Endometrium (tissue), 2 donors: ENCODE measurements around the gene LRRFIP1.
"Not testable (repeated sequence)": the region's sequence is repeated elsewhere in the genome, so short reads cannot be mapped to it uniquely, and the experiment has no call there.

ENCODE experiments used
- FAIRE-seq: peaks from 2 replicates; lab custom pipeline; 2012; peaks lifted over from hg19 to GRCh38; lab: Jason Lieb, UNC
- donor health status: control.
- donor health status: control.

Gene LRRFIP1

DNA sequence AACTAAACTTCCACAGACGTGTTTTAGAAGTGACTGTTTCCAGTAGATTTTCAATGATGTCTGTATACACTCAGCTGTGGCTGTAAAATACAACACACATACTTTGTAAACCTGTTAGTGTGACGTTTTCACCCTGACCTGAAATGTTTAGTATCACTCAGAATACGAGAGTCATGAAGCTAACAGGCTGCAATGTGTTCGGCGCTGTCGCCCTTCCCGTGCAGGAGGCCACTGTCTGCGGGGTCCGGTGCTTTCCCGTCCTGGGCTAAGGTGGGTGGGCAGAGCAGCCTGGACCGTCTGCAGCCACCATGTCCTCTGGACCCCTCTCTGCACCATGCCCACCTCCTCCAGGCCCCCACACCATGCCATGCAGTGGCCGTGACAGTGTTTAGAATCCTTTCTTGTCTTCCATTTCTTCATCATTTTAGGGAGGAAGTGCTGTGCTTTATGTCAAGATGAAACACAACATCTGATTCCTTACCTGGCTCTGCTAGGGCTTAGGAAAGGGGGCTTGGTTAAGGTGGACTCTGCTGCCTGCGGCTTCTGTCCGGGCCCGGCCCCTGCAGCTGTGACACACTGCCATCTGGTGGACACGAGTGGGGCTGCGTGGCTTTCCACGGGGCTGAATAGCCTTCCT is 117.3 kb downstream of the LRRFIP1 start:
- FAIRE-seq: peak; percentile 4

- no peak for FAIRE-seq
These were observed 117.8 kb downstream of the LRRFIP1 start for GRCh38 chr2:237745250-237745613.

GRCh38 chr2:237746302-237747080 is 119.1 kb downstream of the LRRFIP1 start:
- FAIRE-seq: no peak

GRCh38 chr2:237747189-237747588 is 119.8 kb downstream of the LRRFIP1 start:
- FAIRE-seq: no peak

DNA sequence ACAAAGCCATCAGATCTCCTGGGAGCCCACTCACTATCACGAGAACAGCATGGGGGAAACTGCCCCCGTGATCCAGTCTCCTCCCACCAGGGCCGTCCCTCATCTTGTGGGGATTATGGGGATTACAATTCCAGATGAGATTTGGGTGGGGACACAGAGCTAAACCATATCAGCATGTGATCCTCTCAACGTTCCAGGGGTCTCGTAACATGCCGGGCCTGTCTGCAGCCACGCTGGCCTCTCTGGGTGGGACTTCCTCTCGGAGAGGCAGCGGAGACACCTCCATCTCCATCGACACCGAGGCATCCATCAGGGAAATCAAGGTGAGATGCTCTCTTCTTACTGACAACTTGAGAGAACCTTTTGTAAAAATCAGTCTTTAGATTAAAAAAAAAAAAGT is 121.6 kb downstream of the LRRFIP1 start:
- FAIRE-seq: no peak

DNA sequence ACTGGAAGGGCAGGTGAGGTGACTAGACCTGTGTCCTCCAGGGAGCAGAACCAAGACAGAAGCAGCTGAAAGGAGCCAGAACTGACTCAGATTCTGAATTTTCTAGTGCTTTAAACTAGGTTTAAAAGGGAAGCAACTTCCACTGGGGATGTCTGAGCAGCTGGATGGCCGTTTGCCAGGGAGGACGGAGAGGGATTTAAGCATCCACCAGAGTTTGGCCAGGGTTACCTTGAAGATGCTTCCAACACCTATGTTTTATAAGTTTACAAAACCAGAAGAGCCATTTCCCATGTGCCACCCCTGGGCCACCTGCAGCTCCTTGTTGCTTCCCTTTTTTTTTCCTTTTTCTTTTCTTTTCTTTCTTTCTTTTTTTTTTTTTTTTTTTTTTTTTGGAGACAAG is 122.6 kb downstream of the LRRFIP1 start:
- no peak for FAIRE-seq

- FAIRE-seq: not testable (repeated sequence)
These were observed 123.1 kb downstream of the LRRFIP1 start for GRCh38 chr2:237750441-237750840.

DNA sequence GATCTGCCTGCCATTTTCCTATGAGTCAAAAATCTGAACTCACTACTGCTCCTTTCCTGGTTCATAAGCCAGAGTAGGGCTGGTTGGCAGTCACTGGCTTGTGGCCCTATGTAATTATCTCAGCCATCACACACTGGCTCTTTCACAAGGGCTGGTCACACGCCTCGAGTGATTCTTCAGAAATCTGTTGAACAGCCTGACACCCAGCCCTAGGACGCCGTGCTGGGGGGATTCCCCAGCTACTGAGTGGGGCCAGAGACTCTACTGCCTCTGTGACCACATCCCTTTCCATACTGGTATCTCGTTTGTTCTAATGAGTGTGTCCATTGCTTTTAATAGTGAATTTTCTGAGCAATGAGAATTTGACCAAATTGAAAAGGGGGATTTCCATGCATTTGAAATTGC is 125.4 kb downstream of the LRRFIP1 start:
- no peak for FAIRE-seq

- no peak for FAIRE-seq
These were observed 126.8 kb downstream of the LRRFIP1 start for GRCh38 chr2:237754182-237754581.

DNA sequence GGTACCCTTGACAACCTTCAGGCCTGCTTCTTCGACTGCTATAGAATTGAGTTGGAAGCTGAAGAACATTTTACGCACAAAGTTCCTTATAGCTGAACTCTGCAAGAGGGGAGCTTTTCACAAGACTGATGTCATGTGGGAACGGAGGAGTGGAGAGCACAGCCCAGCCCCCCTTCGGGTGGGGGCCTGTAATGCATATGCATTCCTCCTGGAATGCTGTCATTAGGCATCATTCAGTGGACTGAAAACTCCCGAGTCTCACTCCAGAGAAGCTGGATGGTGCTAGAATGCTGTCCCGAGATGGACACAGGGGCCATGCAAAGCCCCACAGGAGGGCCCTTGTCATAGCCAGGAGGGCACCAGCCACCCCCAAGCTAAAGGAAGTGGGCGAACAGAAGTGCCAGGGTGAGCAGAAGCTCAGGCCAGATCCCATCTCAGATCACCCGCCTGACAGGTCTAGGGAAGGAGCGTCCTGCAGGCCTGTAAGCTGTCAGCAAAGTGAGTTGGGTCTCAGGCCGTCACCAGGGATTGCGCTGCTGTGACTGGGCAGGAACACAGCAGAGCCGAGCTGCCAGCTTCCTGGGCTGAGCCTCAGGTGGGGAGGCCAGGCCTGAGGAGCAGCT is 127.3 kb downstream of the LRRFIP1 start:
- no peak for FAIRE-seq

- no peak for FAIRE-seq
These were observed 130.2 kb downstream of the LRRFIP1 start for GRCh38 chr2:237757616-237758015.

GRCh38 chr2:237758185-237758584 is 130.8 kb downstream of the LRRFIP1 start:
- FAIRE-seq: no peak

- no peak for FAIRE-seq
These were observed 131.8 kb downstream of the LRRFIP1 start for GRCh38 chr2:237759176-237759575.

DNA sequence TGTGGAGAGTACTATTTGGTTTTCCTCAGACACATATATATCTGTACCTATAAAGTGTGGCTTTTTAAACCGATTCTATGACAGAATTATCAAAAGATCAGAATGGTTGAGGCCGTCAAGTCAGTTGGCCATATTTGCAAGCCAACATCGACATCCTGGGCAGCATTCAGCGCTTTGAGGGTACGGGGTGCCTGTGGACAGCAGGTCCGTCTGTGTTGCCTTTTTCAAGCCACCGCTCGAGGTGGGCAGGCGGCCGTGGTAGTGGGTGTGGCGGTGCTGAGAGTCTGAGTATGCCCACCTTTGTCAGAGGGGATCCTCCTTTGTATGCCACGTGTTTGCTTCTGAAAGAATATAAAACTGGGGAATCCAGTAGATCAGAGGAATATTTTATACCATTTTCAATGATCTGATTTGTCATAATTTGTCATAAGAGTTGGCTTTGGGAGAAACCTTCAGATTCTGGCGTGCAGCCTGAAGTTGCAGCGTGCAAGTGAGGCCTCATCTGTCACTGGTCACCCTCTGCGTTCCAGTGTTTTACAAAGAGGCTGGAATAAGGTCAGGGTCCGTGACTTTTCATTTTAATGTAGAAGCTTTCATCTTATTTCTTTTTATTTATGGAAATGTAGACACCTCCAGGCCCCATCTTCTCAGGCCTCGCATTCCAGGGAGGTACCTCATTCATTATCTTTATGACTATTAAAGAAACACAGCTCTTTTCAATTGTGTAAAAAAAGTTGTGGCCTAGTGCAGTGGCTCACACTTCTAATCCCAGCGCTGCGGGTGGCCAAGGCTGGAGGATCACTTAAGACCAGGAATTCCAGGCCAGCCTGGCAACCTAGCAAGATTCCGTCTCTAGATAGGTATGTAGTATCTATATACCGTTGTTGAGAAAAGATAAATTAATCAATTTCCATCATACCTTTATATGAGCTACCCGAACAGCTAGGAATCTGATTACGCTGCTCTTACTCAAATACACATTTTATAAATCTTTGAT is 133.4 kb downstream of the LRRFIP1 start:
- no peak for FAIRE-seq

DNA sequence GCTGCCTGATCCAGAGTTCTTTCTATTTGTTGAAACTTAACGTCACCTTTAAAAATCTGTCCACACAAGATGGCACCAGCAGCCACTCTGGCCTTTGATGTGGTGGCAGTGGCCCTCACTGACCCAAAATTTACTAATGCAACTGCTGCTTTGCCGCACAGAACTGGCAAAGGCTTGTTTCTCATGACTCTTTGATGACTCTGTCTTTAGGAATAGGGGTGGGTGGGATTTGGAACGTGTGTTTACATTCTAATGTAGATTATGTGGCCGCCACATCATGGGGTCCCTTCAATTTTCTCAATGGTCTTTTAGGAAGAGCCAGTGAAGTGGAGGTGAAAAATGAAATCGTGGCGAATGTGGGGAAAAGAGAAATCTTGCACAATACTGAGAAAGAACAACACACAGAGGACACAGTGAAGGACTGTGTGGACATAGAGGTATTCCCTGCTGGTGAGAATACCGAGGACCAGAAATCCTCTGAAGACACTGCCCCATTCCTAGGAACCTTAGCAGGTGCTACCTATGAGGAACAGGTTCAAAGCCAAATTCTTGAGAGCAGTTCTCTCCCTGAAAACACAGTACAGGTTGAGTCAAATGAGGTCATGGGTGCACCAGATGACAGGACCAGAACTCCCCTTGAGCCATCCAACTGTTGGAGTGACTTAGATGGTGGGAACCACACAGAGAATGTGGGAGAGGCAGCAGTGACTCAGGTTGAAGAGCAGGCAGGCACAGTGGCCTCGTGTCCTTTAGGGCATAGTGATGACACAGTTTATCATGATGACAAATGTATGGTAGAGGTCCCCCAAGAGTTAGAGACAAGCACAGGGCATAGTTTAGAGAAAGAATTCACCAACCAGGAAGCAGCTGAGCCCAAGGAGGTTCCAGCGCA is 135.2 kb downstream of the LRRFIP1 start:
- not testable (repeated sequence) for FAIRE-seq

- no peak for FAIRE-seq
These were observed 136.4 kb downstream of the LRRFIP1 start for GRCh38 chr2:237763812-237764211.

GRCh38 chr2:237765122-237765521 is 137.7 kb downstream of the LRRFIP1 start:
- FAIRE-seq: not testable (repeated sequence)

DNA sequence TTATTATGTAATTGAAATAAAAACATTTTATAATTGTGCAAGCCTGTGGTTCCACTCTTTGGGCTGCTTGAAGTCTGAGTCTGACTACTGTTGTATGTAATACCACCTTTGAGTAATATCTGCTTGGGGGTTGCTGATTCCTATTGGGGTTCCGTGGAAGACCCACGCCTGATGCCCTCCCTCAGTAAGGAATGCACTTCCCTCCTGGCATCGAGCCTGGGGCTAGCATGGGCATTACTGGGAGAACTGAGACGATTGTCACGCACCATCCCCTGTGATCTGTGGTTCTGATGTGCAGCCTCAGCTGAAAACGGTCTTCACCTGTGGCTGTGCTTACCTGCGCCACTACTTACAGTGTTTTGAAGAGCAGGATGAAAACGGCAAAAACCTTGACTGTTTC is 138.5 kb downstream of the LRRFIP1 start:
- no peak for FAIRE-seq

DNA sequence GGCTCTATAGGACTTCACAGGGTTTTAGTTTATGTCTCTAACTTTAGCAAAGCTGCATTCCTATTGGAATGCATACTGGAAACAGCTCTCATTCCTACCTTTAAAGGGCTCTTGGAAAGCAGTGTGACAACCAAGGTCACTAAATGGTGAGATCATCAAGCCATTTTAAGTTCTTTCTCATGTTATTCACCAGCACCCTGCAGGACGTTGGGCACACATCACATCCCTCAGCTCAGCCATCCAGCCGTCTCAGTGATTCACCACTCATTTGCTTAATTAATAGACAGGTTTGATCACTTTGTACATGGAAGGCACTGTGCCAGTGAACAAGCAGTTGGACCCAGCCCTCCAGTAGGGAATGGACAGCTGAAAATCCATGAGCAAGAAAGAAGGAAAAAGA is 139.0 kb downstream of the LRRFIP1 start:
- no peak for FAIRE-seq

DNA sequence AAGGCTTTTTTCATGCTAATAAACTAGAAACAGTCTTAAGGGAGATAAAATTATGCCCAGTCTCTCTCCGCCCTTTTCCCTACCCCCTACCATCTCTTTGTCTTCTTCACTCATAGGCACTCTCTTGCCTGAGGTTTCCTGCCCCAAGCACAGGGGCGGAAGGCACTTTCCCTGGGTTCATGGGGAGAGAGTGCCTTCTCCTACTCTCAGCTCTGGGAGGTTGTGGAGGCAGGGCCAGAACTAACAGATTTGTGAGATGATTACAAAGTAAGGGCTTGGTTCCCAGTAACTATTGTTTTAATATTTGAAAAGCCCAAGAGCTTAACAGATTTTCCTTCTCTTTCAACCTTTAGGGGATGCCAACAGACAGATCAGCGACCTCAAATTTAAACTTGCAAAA is 145.1 kb downstream of the LRRFIP1 start:
- no peak for FAIRE-seq

- FAIRE-seq: no peak
These were observed 146.4 kb downstream of the LRRFIP1 start for GRCh38 chr2:237773826-237774225.
